KG1 (cell line): ENCODE results near the gene EFS.
"Not testable (repeated sequence)": the region's sequence is repeated elsewhere in the genome, so short reads cannot be mapped to it uniquely, and the experiment has no call there.

Experiments used
- DNase-seq: peaks from one replicate; lab custom pipeline; 2025; lab: John Stamatoyannopoulos, UW

The EFS gene, protein sequence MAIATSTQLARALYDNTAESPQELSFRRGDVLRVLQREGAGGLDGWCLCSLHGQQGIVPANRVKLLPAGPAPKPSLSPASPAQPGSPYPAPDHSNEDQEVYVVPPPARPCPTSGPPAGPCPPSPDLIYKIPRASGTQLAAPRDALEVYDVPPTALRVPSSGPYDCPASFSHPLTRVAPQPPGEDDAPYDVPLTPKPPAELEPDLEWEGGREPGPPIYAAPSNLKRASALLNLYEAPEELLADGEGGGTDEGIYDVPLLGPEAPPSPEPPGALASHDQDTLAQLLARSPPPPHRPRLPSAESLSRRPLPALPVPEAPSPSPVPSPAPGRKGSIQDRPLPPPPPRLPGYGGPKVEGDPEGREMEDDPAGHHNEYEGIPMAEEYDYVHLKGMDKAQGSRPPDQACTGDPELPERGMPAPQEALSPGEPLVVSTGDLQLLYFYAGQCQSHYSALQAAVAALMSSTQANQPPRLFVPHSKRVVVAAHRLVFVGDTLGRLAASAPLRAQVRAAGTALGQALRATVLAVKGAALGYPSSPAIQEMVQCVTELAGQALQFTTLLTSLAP

DNA sequence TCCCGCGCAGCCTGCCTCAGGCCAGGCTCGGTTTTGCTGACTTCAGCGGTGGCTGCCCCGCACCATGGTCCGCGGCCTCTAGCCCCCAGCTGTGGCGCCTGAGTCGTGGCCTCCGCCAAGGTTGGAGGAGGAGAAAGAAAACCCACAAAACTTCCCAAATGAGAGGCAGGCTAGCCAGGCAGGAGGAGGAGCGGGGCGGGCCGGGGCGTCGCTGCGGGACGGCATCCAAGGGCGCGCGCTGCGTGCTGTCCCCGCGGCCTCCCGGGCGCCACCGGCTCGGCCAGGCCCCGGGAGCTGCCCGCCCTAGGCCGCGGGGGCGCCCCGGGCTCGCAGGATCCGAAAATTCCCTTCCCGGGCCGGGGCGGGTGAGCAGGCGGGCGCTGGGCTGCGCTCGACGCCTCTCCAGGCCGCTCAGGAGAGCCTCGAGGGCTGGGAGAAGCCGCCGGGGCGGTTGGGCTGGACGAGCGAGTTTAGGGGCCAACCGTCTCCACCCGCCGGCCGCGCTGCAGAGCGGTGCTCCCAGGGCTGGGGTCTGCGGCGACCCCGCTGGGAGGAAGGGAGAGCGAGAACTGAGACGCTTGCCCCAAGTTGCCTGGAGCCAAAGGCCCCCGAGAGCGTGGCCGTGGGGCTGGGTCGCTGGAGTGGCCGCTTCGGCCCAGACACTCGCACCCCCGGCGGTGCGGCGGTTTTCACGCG is at the start of gene EFS:
Gene EFS (minus strand): TSS at position 137 of the 696 bp plus-strand sequence. CDS start 147 bp downstream, outside the sequence.
- no peak for DNase-seq

- no peak for DNase-seq
Measured at GRCh38 chr14:23414254-23414653, 49.3 kb upstream of the EFS start.

DNA sequence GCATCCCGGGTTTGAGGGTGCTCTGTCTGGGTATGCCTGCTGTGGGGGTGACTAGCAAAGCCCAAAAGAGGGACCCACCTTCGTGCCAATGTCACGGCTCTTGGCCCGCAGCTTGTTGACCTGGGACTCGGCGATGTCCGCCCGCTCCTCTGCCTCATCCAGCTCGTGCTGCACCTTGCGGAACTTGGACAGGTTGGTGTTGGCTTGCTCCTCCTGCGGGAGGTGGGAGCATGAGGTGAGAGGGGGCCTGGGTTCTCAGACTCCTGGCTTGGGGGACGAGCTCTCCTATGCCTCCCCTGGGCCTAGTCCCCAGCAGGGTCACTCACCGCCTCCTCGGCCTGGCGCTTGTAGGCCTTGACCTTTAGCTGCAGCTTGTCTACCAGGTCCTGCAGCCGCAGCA is 48.7 kb upstream of the EFS start:
- no peak for DNase-seq

DNA sequence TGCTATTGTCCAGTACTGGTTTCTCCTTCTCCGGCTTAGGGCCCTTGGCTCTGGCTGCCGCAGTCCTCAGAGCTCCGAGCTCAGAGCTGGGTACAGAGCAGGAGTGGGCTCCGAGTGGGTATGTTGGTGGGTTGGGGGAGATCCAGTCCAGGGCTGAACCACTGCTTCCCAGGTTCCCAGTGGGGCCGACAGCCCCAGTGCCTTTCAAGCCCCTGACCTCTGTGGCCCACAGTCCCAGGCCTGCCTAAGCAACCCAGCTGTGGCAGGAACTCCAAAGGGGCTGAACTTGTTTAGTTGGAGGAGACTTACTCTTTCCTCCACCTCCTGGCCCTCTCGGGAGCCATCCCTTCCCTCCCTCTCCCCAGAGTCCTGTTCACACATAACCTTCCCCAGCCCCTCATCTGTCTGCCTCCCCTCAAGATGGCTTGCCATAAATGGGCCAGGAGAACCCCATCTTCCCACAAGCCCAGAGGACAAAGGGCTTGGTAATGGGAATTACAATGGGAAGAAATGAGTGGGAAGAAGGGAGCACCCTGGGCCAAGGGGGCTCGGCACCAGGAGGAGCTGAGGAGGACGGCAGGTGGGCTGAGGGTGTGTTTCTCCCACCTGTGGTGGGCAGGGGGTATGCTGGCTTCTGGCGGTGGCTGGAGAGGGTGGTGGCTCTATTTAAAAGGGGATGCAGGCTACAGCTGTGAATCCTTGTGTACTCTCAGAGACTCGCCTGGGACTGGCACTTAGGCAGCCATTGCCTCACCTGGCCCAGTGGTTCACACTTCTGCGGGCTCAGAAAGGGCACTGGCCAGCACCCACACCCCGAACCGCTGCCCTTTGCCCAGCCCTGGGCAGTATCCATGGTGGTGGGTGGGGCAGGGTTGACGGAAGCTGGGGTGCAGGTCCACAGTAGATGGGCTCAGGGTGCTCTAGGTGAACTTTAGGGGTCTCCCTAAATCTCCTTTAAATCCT is 46.9 kb upstream of the EFS start:
- DNase-seq = no peak

GRCh38 chr14:23409966-23410635 is 45.1 kb upstream of the EFS start:
- DNase-seq = no peak

DNA sequence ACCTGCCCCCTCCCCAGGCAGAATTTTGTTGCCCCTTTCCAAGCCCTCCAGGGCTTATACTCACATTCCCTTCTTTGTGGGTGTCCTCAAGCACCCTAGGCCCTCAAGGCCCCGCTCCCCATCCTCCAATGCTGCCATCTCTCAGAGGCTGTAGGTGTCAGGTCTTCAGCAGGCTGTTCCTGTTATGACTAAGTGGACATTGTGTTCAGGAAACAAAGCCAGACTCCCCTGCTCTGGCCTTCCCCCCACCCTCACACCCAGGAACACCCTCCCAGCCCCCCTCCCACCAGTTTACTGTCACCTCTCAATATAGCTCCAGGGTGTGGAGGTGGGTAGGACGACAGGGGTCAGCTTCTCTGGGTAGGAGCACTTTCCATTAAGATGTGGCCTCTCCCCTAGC is 44.5 kb upstream of the EFS start:
- no peak for DNase-seq

GRCh38 chr14:23408307-23408630 is 43.3 kb upstream of the EFS start:
- no peak for DNase-seq

GRCh38 chr14:23407516-23408306 is 42.7 kb upstream of the EFS start, which contains the start of gene MYH6:
Gene MYH6, minus strand, starts transcription at chr14:23408273. Its CDS starts 1,050 bp downstream, at chr14:23407223.
- DNase-seq = no peak

DNA sequence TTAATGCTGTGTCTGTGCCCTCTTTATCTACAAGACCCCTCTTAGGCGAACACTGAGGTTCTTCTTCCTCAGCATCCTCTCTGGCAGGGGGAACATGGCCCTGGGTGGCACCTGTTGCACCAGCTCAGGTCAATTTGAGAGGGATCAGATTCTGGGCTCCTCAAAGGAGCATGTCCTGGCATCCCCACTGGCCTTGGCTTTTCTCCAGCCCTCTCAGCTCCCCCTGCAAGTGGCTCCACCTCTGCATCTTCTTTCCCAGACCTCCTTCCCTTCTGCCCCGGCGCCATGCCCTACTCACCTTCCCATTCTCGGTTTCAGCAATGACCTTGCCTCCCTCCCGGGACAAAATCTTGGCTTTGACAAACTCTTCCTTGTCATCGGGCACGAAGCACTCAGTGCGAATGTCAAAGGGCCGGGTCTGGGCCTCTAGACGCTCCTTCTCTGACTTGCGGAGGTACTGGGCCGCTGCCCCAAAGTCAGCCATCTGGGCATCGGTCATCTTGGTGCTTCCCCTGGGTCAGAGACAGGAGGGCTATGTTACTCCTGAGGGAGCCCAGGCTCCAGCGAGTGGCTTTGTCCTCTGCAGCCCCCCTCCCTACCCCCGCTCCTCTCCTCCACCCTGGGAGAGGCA is 41.9 kb upstream of the EFS start:
- no peak for DNase-seq

DNA sequence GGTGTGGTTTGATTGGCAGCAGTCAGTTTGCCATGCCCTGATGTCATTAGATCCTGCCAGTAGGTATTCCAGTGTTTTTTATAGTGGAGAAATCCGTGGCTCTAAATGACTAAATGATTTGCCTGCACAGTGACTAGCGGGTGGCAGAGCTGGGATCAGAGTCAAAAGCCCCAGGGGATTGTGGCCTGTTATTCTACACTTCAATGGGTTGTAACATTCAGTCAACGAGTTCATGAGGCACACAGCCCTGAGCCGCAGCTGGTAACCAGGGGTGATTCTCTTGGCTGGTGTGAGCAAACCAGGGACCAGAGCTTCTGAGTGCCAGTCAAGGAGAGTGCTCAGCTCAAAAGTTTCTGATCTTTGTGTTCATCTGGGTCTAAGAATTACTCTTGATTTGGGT is 41.3 kb upstream of the EFS start:
- DNase-seq = no peak

- DNase-seq = no peak
Measured at GRCh38 chr14:23405516-23406025, 40.6 kb upstream of the EFS start.

- DNase-seq = no peak
Measured at GRCh38 chr14:23405096-23405495, 40.1 kb upstream of the EFS start.

DNA sequence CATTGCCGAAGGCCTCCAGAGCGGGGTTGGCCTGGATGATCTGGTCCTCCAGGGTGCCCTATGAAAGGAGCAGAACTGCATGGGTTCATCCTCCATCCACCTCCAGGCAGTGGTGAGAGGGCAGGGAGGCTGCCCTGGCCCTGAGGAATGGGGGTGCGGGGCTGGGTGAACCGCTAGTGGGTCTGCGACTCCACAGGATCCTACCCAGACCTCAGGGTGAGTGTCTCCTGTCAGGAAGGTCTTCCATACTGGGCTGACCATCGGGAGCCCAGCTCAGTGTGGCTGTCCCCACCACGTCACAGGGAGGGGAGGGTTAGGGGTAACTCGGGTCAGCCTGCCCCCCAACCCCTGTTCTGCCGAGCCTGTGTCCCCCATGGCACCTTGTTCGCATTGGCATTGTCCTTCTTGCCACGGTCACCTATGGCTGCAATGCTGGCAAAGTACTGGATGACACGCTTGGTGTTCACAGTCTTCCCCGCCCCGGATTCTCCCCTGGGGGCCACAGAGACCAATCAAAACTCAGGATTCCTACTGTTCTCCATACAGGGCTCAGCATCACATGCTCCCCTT is 39.4 kb upstream of the EFS start:
- DNase-seq = no peak

DNA sequence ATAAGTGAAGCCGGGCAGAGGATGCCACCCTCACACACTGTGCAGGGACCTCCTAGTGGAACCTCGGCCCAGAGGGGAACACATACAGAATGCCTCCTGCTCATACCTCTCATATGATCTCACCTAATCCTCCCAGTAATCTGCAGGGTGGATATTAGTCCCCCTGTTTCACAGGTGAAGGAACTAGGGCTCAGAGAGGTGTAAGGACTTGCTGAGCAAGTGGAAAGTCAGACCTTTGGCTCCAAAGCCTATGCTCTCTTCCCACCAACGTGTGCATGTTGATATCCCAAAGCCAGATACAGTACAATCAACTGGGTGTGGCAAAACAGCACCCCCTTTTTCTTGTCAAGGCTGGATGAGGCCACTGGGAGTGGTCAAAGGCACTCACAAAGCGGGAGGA is 38.9 kb upstream of the EFS start:
- DNase-seq = no peak

DNA sequence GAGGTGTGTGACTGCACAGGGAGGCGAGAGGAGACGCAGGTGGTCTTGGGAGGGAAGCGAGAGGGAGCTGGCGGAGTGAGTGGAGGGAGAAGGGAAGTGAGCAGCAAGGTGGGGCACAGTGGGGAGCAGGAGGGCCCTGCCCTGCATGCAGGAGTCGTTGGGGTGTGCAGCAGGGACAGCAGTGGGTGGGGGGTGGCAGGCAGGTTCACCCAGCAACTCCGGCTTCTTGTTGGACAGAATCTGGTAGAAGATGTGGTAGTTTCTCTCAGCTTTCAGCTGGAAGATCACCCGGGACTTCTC is 38.1 kb upstream of the EFS start:
- DNase-seq = no peak

GRCh38 chr14:23402296-23403138 is 37.5 kb upstream of the EFS start:
- no peak for DNase-seq

- no peak for DNase-seq
Measured at GRCh38 chr14:23401291-23401690, 36.3 kb upstream of the EFS start.

DNA sequence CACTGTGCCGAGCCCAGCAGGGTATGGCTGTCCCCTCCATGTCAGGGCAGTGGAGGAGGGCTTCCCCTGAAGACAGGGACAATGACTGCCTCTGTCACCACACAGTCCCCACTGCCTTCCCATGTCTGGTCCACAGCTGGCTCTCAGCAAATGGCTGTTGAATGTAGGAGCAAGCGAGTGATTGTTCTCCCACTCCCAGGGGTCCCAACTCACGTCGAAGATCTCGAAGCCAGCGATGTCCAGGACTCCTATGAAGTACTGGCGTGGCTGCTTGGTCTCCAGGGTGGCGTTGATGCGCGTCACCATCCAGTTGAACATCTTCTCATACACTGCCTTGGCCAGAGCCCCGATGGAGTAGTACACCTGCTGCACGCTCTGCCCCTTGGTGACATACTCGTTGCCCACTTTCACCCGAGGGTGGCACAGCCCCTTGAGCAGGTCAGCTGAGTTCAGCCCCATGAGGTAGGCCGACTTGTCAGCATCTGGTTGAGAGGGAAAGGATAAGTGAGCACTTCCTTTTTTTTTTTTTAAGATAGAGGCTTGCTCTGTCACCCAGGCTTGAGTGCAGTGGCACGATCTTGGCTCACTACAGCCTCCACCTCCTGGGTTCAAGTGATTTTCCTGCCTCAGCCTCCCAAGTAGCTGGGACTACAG is 35.7 kb upstream of the EFS start:
- not testable (repeated sequence) for DNase-seq
